Colonic mucosa (tissue), 4 donors: Measurements from ENCODE around the gene UTP18. TPM values are rescaled to one million over a fixed set of nuclear protein-coding genes. Genes with fewer than 3 reads are reported as not detected.

Experiments
- DNase-seq: peaks from one replicate; pipeline ENCODE4 v3.0.0-alpha.2; 2020
- H3K27ac ChIP-seq: fragments of 200-600 bp; one replicate; pipeline ENCODE4 v1.8.0; 2021
- H3K27me3 ChIP-seq: fragments of 200-600 bp; one replicate; pipeline ENCODE4 v1.8.0; 2021
- H3K36me3 ChIP-seq: fragments of 200-600 bp; one replicate; pipeline ENCODE4 v1.8.0; 2021
- H3K4me1 ChIP-seq: fragments of 200-600 bp; one replicate; pipeline ENCODE4 v1.8.0; 2021; ENCODE audit warnings: mild to moderate bottlenecking
- H3K4me3 ChIP-seq: fragments of 200-600 bp; one replicate; pipeline ENCODE4 v1.8.0; 2021
- H3K9ac ChIP-seq, 2 donors: one replicate each; pipeline ENCODE4 v1.7.0; 2013; ENCODE audit warnings: control low read depth in 2 of 2, low read depth in 2 of 2, low read length in 2 of 2
- H3K9me3 ChIP-seq: fragments of 200-600 bp; one replicate; pipeline ENCODE4 v1.8.0; 2021
- CTCF ChIP-seq: fragments of 200-600 bp; IDR thresholded peaks from one replicate; pipeline ENCODE4 v1.8.0; 2022; ENCODE audit warnings: antibody characterized with exemption, mild to moderate bottlenecking
- intact Hi-C: fragments of 100-400 bp; cut with DNase I; formaldehyde crosslinking; loops from one replicate; pipeline ENCODE4 v1.14.1; 2022
- total RNA-seq, 2 donors: library from RNA; stranded (reverse); fragmentation: NEBNext Ultra II Directional in 1 of 2; extraction: Animal tissue kit (Norgen Biotek cat#: 25700) in 1 of 2; gene quantifications; one replicate each; pipeline ENCODE4 v1.2.1, GENCODE V29; 2021
- donor health status: healthy.
- donor health status: DM: no; HTN: no; CAD: no.
- donor health status: DM: no; HTN: no; CAD: no.

Gene UTP18
- total RNA-seq, 2 donors from 2014 or later: 20.0 to 30.9 TPM

- intact Hi-C loops: no loop called here
- Histone ChIP-seq H3K9me3 (no peaks in the 10 kb centered on the region), H3K4me1 (no peaks in the 10 kb centered on the region), H3K27ac (no peak overlapping the region), H3K9ac (no peak overlapping the region), H3K27me3 (no peaks in the 10 kb centered on the region), H3K4me3 (no peak overlapping the region), H3K36me3 (no peaks in the 10 kb centered on the region)
- no peak for DNase-seq
- no peak for TF ChIP-seq CTCF
Observed at GRCh38 chr17:51238255-51238887, 22.0 kb upstream of the UTP18 start.

GRCh38 chr17:51240275-51240674, 20.1 kb upstream of the UTP18 start:
- TF ChIP-seq CTCF: no peak
- no peaks in the 10 kb centered on the region for H3K4me1 ChIP-seq
- no peak for DNase-seq
- H3K27me3 ChIP-seq: no peaks in the 10 kb centered on the region
- no peak overlapping the region for H3K27ac ChIP-seq
- no peak overlapping the region for H3K4me3 ChIP-seq
- intact Hi-C loops: no loop called here
- no peaks in the 10 kb centered on the region for H3K9me3 ChIP-seq
- no peaks in the 10 kb centered on the region for H3K36me3 ChIP-seq
- no peak overlapping the region for H3K9ac ChIP-seq

- no peaks in the 10 kb centered on the region for H3K9me3 ChIP-seq
- H3K9ac ChIP-seq: no peak overlapping the region
- H3K4me3 ChIP-seq: no peak overlapping the region
- intact Hi-C loops: no loop called here
- DNase-seq: no peak
- no peak for TF ChIP-seq CTCF
- H3K4me1 ChIP-seq: no peaks in the 10 kb centered on the region
- no peaks in the 10 kb centered on the region for H3K36me3 ChIP-seq
- H3K27ac ChIP-seq: no peak overlapping the region
- no peaks in the 10 kb centered on the region for H3K27me3 ChIP-seq
Observed at GRCh38 chr17:51244041-51244440, 16.3 kb upstream of the UTP18 start.

GRCh38 chr17:51245535-51245934, 14.8 kb upstream of the UTP18 start:
- no peaks in the 10 kb centered on the region for H3K9me3 ChIP-seq
- H3K27ac ChIP-seq: no peak overlapping the region
- H3K4me1 ChIP-seq: no peaks in the 10 kb centered on the region
- H3K36me3 ChIP-seq: no peaks in the 10 kb centered on the region
- no peaks in the 10 kb centered on the region for H3K27me3 ChIP-seq
- H3K4me3 ChIP-seq: no peak overlapping the region
- H3K9ac ChIP-seq: no peak overlapping the region
- no peak for DNase-seq
- TF ChIP-seq CTCF: no peak
- intact Hi-C loops: no loop called here

- intact Hi-C loops: loop anchor here (10.0 kb wide), 1 partner anchor 76 kb away; no protein-coding TSS in a partner anchor
Observed at GRCh38 chr17:51250314-51250840, 10.0 kb upstream of the UTP18 start.

More at GRCh38 chr17:51250314-51250840, 10.0 kb upstream of the UTP18 start:
- no peak for DNase-seq
- H3K27ac ChIP-seq: no peak overlapping the region
- H3K9ac ChIP-seq: no peak overlapping the region
- H3K4me3 ChIP-seq: no peak overlapping the region
- TF ChIP-seq CTCF: no peak
- H3K27me3 ChIP-seq: no peaks in the 10 kb centered on the region
- H3K36me3 ChIP-seq: no peaks in the 10 kb centered on the region
- no peaks in the 10 kb centered on the region for H3K4me1 ChIP-seq
- no peaks in the 10 kb centered on the region for H3K9me3 ChIP-seq
